Measurements from ENCODE around the gene UHMK1. TPM values are rescaled to one million over a fixed set of nuclear protein-coding genes. Genes with fewer than 3 reads are reported as not detected.
A peak's percentile ranks its signal among the peaks of the same experiment; 100 is the strongest.
"Not testable (repeated sequence)": the region's sequence is repeated elsewhere in the genome, so short reads cannot be mapped to it uniquely, and the experiment has no call there.

Gene UHMK1
- polyA plus RNA-seq (2014; cell fraction: cytosol; rRNA removed) = 12.6 and 14.2 TPM in 2 replicates
- 15.6 and 20.4 TPM in 2 replicates for polyA plus RNA-seq (2014; cell fraction: nucleus; rRNA removed)

DNA sequence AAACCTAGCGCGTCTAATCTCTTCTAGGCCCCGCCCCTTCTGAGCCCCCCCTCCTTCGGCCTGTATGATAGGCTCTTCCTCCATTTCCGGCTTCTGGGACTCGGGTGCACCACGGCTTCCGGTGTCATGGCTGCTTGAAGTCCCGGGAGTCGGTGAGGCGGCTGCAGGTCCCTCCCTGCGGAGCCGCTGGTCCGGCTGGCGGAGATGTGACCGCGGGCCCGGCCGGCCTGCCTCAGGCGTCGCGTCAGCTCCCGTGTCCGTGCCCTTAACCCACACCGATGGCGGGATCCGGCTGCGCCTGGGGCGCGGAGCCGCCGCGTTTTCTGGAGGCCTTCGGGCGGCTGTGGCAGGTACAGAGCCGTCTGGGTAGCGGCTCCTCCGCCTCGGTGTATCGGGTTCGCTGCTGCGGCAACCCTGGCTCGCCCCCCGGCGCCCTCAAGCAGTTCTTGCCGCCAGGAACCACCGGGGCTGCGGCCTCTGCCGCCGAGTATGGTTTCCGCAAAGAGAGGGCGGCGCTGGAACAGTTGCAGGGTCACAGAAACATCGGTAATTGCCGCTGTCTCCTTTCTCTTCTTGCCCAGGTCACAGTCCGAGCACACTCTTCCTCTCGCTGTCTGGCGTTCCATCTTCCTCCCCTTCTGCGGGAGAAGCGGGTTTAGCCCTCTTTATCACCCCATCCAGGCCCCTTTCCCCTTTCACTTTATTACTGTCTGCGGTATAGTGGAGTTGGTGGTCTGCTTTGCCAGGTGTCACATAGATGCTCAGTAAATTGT lies at the start of gene UHMK1:
Gene UHMK1, plus strand, starts transcription at position 96 of the 773 bp plus-strand sequence. Its CDS starts 183 bp downstream, at position 279.
- peak; percentile 90 for DNase-seq (ENCODE audit: low spot score)

- DNase-seq (ENCODE audit: low spot score) = not testable (repeated sequence)
Observed at GRCh38 chr1:162454361-162454760, 43.3 kb upstream of the UHMK1 start.

DNA sequence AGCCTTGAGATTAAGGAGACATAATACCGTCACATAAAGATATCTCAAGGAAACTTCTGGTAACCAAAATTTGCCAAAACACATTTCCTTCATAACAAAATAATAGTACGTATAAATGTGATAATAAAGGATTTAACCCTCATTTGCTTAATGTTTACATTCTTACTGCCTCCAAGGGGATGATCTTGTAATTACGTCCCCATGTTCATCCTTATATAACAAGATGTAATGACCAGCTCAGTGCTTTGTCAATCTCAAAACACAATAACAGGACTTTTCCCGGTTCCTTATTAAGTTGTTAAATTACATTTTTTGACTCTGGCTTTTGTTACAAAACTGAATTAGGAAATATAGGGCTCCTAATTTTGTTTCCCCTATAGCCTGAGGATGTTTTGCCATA lies 41.3 kb upstream of the UHMK1 start:
- no peak for DNase-seq (ENCODE audit: low spot score)

GRCh38 chr1:162458236-162458635 lies 39.4 kb upstream of the UHMK1 start:
- DNase-seq (ENCODE audit: low spot score) = no peak

DNA sequence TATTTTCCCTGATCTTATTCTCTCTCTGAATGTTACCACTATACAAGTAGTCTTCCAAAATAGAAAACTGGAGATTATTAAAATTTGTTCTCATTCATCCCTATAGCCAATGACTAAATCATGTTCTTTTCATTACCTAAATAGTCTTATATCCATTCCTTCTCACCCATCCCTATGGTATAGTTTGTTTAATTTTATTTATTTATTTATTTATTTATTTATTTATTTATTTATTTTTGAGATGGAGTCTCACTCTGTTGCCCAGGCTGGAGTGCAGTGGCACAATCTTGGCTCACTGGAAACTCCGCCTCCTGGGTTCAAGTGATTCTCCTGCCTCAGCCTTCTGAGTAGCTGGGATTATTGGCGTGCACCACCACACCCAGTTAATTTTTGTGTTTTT lies 35.2 kb upstream of the UHMK1 start:
- not testable (repeated sequence) for DNase-seq (ENCODE audit: low spot score)

- DNase-seq (ENCODE audit: low spot score) = no peak
Observed at GRCh38 chr1:162463021-162463420, 34.6 kb upstream of the UHMK1 start.

DNA sequence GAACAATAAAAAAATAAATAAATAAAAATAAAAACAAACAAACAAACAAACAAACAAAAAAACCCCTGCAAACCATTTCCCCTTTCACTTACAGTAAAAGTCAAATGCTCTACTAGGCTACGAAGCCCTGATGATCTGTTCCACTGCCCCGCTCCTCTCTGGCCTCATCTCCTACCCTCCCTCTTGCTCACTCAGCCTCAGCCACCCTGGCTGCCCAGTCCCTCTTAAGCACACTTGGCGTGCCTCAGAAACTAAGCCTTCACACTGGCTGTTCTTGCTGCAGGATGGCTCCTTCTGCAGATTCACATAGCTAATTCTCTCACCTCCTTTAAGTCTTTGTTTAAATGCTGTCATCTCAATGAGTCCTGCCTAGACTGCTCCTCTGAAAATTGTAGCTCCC lies 30.8 kb upstream of the UHMK1 start:
- DNase-seq (ENCODE audit: low spot score) = peak; percentile 9

DNA sequence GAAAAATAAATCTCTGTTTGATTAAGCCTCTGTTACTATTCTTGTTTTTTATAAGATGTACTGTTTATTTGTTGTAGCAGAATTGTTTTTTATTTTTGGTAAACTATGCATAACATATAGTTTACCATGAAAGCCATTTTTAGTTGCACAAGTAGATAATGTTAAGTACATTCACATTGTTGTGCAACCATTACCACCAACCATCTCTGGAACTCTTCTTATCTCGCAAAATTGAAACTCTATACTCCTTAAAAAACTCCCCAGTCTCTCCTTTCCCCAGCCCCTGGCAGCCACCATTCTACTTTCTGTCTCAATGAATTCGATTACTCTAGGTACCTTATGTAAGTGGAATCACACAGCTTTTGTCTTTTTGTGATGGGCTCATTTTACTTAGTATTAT lies 27.4 kb upstream of the UHMK1 start:
- no peak for DNase-seq (ENCODE audit: low spot score)

DNA sequence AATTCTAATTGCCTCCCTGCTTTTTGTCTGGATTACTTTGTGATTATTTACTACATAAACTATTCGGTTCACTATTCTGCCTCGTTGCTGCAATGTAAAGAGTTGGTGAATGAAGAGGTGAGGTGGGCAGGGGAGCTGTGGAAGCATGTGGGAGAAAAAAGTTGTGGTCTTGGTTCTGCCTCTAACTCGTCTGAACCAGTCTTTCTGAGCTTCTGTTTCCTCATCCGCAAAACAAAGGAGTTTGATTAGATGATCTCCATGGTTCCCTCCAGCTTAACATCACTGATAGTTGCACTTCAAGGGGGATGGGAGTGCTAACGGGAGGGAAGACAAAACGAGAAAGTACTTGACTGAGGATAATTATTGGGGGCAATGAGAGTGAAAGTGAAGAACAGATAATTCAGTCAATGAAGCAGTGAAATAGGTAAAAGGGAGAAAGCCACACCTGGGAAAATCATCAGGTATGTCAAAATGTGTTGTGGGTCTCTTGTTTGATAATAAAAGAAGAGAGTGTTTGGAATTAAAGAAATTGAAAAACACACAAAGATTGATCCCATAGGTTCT lies 26.2 kb upstream of the UHMK1 start:
- no peak for DNase-seq (ENCODE audit: low spot score)

DNA sequence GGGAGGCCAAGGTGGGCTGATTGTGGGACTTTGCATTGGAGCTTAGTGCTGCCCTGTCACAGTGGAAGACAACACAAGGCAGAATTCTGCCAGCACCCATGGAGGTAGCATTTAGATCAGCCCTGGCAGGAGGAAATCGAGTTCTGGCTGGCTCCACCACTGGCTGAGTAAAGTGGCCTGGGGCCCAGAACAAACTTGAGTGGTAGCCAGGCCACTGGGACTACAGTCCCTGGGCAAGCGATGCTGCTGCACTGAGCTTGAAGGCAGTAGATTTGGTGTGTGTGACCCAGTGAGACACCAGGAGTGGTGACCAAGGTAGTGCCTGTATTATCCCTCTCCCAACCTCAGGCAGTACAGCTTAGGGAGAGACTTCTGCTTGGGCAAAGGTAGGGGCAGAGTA lies 22.5 kb upstream of the UHMK1 start:
- DNase-seq (ENCODE audit: low spot score) = no peak

GRCh38 chr1:162475539-162476185 lies 22.0 kb upstream of the UHMK1 start:
- DNase-seq (ENCODE audit: low spot score) = no peak

- DNase-seq (ENCODE audit: low spot score) = no peak
Observed at GRCh38 chr1:162476620-162477019, 21.0 kb upstream of the UHMK1 start.

- no peak for DNase-seq (ENCODE audit: low spot score)
Observed at GRCh38 chr1:162485236-162485635, 12.4 kb upstream of the UHMK1 start.

GRCh38 chr1:162487241-162487640 lies 10.4 kb upstream of the UHMK1 start:
- no peak for DNase-seq (ENCODE audit: low spot score)

- DNase-seq (ENCODE audit: low spot score) = no peak
Observed at GRCh38 chr1:162488219-162488618, 9.4 kb upstream of the UHMK1 start.

GRCh38 chr1:162495531-162496233 lies 1.9 kb upstream of the UHMK1 start:
- DNase-seq (ENCODE audit: low spot score) = not testable (repeated sequence)

GRCh38 chr1:162497104-162497722 lies 405 bp upstream of the UHMK1 start:
- DNase-seq (ENCODE audit: low spot score) = no peak

DNA sequence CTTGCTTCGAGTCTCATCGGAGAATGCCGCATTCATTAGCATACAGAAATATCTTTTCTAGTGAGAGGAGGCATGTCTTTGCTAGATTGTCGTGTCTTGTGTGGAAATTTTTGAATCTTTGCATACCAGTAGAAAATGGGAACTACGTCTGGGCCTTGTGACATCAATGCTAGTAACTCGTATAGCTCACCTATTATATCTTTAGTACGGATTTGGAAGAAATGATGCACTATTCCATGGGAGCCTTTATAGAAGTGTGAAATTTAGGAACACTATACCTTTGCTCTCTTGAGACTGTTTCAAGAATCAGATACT lies 835 bp downstream of the UHMK1 start:
- no peak for DNase-seq (ENCODE audit: low spot score)

DNA sequence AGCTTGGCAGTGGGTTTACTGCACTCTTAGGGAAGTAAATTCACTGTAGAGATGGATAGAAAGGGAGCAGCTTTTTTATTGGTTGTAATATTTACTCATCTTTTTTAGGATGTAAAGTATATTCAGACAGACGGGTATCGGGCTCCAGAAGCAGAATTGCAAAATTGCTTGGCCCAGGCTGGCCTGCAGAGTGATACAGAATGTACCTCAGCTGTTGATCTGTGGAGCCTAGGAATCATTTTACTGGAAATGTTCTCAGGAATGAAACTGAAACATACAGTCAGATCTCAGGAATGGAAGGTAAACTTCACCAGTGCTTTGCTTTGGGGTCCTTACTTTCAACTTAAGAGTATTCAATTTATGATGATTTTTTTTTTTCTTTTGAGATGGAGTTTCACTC lies 3.2 kb downstream of the UHMK1 start:
- DNase-seq (ENCODE audit: low spot score) = no peak

GRCh38 chr1:162502077-162502476 lies 4.5 kb downstream of the UHMK1 start:
- no peak for DNase-seq (ENCODE audit: low spot score)

GRCh38 chr1:162502928-162503327 lies 5.3 kb downstream of the UHMK1 start:
- no peak for DNase-seq (ENCODE audit: low spot score)

GRCh38 chr1:162527314-162527713 lies 29.7 kb downstream of the UHMK1 start:
- DNase-seq (ENCODE audit: low spot score) = no peak
